DND-41 (cell line): Measurements from ENCODE around the gene NCAM2.

Experiments used
- ATAC-seq: fragments of 200-7000 bp; cut with Tn5 transposase; 3 replicates; pipeline ENCODE4 v1.9.1; 2021; ENCODE audit warnings: low read depth; ENCODE audit not compliant: insufficient read depth
- DNase-seq: peaks from one replicate; pipeline ENCODE4 v3.0.0-alpha.2; 2020
- H2AFZ ChIP-seq: 2 replicates; pipeline ENCODE4 v1.6.0; 2012; ENCODE audit warnings: low read depth, low read length
- H3K27ac ChIP-seq: 2 replicates; pipeline ENCODE4 v1.5.1; 2012; ENCODE audit warnings: low read length, inconsistent platforms
- H3K27me3 ChIP-seq: fragments of 200-600 bp; sonication (generic); 2 replicates; pipeline ENCODE4 v1.6.0; 2012; ENCODE audit warnings: low read length, mild to moderate bottlenecking, inconsistent platforms; ENCODE audit not compliant: insufficient read depth, poor library complexity
- H3K36me3 ChIP-seq: 2 replicates; pipeline ENCODE4 v1.5.1; 2012; ENCODE audit warnings: low read length, inconsistent platforms; ENCODE audit not compliant: insufficient read depth
- H3K4me1 ChIP-seq: 2 replicates; pipeline ENCODE4 v1.5.1; 2012; ENCODE audit warnings: mild to moderate bottlenecking, low read length; ENCODE audit not compliant: insufficient read depth
- H3K4me2 ChIP-seq: 2 replicates; pipeline ENCODE4 v1.6.0; 2012; ENCODE audit warnings: mild to moderate bottlenecking, moderate library complexity, low read length, inconsistent platforms; ENCODE audit not compliant: insufficient read depth
- H3K4me3 ChIP-seq, 2 experiments: fragments of 200-600 bp in 1 of 2; shearing (Covaris generic) in 1 of 2; 2 replicates each; pipeline ENCODE4 v1.5.1; 2012 to 2016; ENCODE audit warnings: inconsistent platforms in 2 of 2, low read length in 2 of 2, mild to moderate bottlenecking in 2 of 2, low read depth in 1 of 2, moderate library complexity in 1 of 2
- H3K79me2 ChIP-seq: 2 replicates; pipeline ENCODE4 v1.6.0; 2012; ENCODE audit warnings: low read length, inconsistent platforms; ENCODE audit not compliant: insufficient read depth
- H3K9ac ChIP-seq: 2 replicates; pipeline ENCODE4 v1.6.0; 2012; ENCODE audit warnings: low read depth, mild to moderate bottlenecking, inconsistent platforms, low read length, moderate library complexity
- H3K9me3 ChIP-seq: 2 replicates; pipeline ENCODE4 v1.5.1; 2012; ENCODE audit warnings: low read length, moderate library complexity, mild to moderate bottlenecking, inconsistent platforms; ENCODE audit not compliant: insufficient read depth, severe bottlenecking
- H4K20me1 ChIP-seq: 2 replicates; pipeline ENCODE4 v1.6.0; 2012; ENCODE audit warnings: low read length; ENCODE audit not compliant: insufficient read depth
- CTCF ChIP-seq: IDR thresholded peaks from 2 replicates; pipeline ENCODE4 v1.5.1; 2012; ENCODE audit warnings: borderline replicate concordance, low read length, moderate library complexity, mild to moderate bottlenecking; ENCODE audit not compliant: poor library complexity, severe bottlenecking; ENCODE audit errors: extremely low read depth
- EZH2 ChIP-seq: IDR thresholded peaks from 3 replicates; pipeline ENCODE4 v1.6.1; 2012; ENCODE audit warnings: borderline replicate concordance, low read depth, mild to moderate bottlenecking, moderate library complexity, low read length, inconsistent platforms; ENCODE audit not compliant: severe bottlenecking

NCAM2 gene

GRCh38 chr21:21103692-21104091 lies 105.5 kb downstream of the NCAM2 start:
- Histone ChIP-seq H3K27me3 (no peaks in the 10 kb centered on the region), H3K27ac (no peak overlapping the region), H3K36me3 (no peaks in the 10 kb centered on the region), H3K9me3 (no peaks in the 10 kb centered on the region), H3K4me2 (no peak overlapping the region), H3K4me1 (no peaks in the 10 kb centered on the region), H3K4me3 (no peak overlapping the region), H4K20me1 (no peaks in the 10 kb centered on the region), H3K79me2 (no peaks in the 10 kb centered on the region), H3K9ac (no peak overlapping the region), H2AFZ (no peak overlapping the region)
- no peak for ATAC-seq
- TF ChIP-seq CTCF: no peak
- no peak for TF ChIP-seq EZH2
- no peak for DNase-seq

GRCh38 chr21:21109736-21110135 lies 111.5 kb downstream of the NCAM2 start:
- Histone ChIP-seq H3K36me3 (no peaks in the 10 kb centered on the region), H2AFZ (no peak overlapping the region)
- ATAC-seq: no peak

GRCh38 chr21:21111309-21111920 lies 113.2 kb downstream of the NCAM2 start:
- no peak overlapping the region for H3K27ac ChIP-seq
- H3K9me3 ChIP-seq: no peaks in the 10 kb centered on the region
- H2AFZ ChIP-seq: no peak overlapping the region
- no peak for DNase-seq
- H4K20me1 ChIP-seq: no peaks in the 10 kb centered on the region
- H3K36me3 ChIP-seq: no peaks in the 10 kb centered on the region
- no peaks in the 10 kb centered on the region for H3K27me3 ChIP-seq
- no peak overlapping the region for H3K9ac ChIP-seq
- H3K79me2 ChIP-seq: no peaks in the 10 kb centered on the region
- H3K4me3 ChIP-seq: no peak overlapping the region
- TF ChIP-seq EZH2 (no peak), CTCF (no peak)
- no peaks in the 10 kb centered on the region for H3K4me1 ChIP-seq
- no peak overlapping the region for H3K4me2 ChIP-seq
- ATAC-seq: no peak

More at GRCh38 chr21:21109736-21110135, 111.5 kb downstream of the NCAM2 start:
- no peak overlapping the region for H3K4me3 ChIP-seq
- no peak for DNase-seq
- H3K9me3 ChIP-seq: no peaks in the 10 kb centered on the region
- no peak overlapping the region for H3K4me2 ChIP-seq
- H3K27me3 ChIP-seq: no peaks in the 10 kb centered on the region
- no peak for TF ChIP-seq EZH2
- TF ChIP-seq CTCF: no peak
- no peak overlapping the region for H3K9ac ChIP-seq
- no peaks in the 10 kb centered on the region for H4K20me1 ChIP-seq
- H3K27ac ChIP-seq: no peak overlapping the region
- no peaks in the 10 kb centered on the region for H3K4me1 ChIP-seq
- no peaks in the 10 kb centered on the region for H3K79me2 ChIP-seq

- no peak overlapping the region for H3K4me3 ChIP-seq
Measured at GRCh38 chr21:21114461-21114860, 116.3 kb downstream of the NCAM2 start.

More at GRCh38 chr21:21114461-21114860, 116.3 kb downstream of the NCAM2 start:
- H3K4me2 ChIP-seq: no peak overlapping the region
- no peaks in the 10 kb centered on the region for H3K9me3 ChIP-seq
- no peaks in the 10 kb centered on the region for H3K36me3 ChIP-seq
- H3K4me1 ChIP-seq: no peaks in the 10 kb centered on the region
- DNase-seq (no peak), ATAC-seq (0 out of 3 replicates have a peak, but pooled peaks have one; percentile 37)
- H3K79me2 ChIP-seq: no peaks in the 10 kb centered on the region
- H3K27ac ChIP-seq: no peak overlapping the region
- H4K20me1 ChIP-seq: no peaks in the 10 kb centered on the region
- H2AFZ ChIP-seq: no peak overlapping the region
- TF ChIP-seq EZH2: no peak
- no peak for TF ChIP-seq CTCF
- no peaks in the 10 kb centered on the region for H3K27me3 ChIP-seq
- no peak overlapping the region for H3K9ac ChIP-seq
